Kidney (tissue), 14 donors: ENCODE measurements around the gene TLN1. TPM values are rescaled to one million over a fixed set of nuclear protein-coding genes. Genes with fewer than 3 reads are reported as not detected.

Experiments
- DNase-seq, 5 donors: peaks; one replicate each; pipeline ENCODE4 v3.0.0-alpha.2; 2013 to 2020
- FAIRE-seq: peaks from 2 replicates; lab custom pipeline; 2012; peaks lifted over from hg19 to GRCh38; lab: Jason Lieb, UNC
- H3K27ac ChIP-seq, 2 donors: one replicate each; pipeline ENCODE4 v1.7.0; 2013; ENCODE audit warnings: low read depth in 2 of 2, low read length in 2 of 2, inconsistent platforms in 1 of 2
- H3K27me3 ChIP-seq: one replicate; pipeline ENCODE4 v1.7.1; 2013; ENCODE audit warnings: low read length, inconsistent platforms; ENCODE audit not compliant: control insufficient read depth, insufficient read depth
- H3K36me3 ChIP-seq, 3 donors: one replicate each; pipeline versions ENCODE4 v1.7.0 to v1.7.1; 2013; ENCODE audit warnings: low read length in 3 of 3, control low read depth in 1 of 3, inconsistent platforms in 1 of 3; ENCODE audit not compliant: insufficient read depth in 3 of 3, control insufficient read depth in 2 of 3
- H3K4me1 ChIP-seq, 3 donors: one replicate each; pipeline versions ENCODE4 v1.7.0 to v1.7.1; 2013; ENCODE audit warnings: low read length in 3 of 3, inconsistent platforms in 1 of 3, low read depth in 1 of 3; ENCODE audit not compliant: control insufficient read depth in 2 of 3, insufficient read depth in 2 of 3
- H3K4me3 ChIP-seq, 3 donors: one replicate each; pipeline versions ENCODE4 v1.7.0 to v1.8.1; 2013; ENCODE audit warnings: low read length in 3 of 3, control low read depth in 1 of 3, inconsistent platforms in 1 of 3
- H3K9ac ChIP-seq, 3 donors: one replicate each; pipeline versions ENCODE4 v1.7.0 to v1.7.1; 2013; ENCODE audit warnings: low read length in 3 of 3, control low read depth in 1 of 3, inconsistent platforms in 1 of 3
- H3K9me3 ChIP-seq, 3 donors: one replicate each; pipeline versions ENCODE4 v1.7.0 to v1.7.1; 2013; ENCODE audit warnings: low read length in 3 of 3, control low read depth in 1 of 3, inconsistent platforms in 1 of 3; ENCODE audit not compliant: control insufficient read depth in 2 of 3, insufficient read depth in 1 of 3
- intact Hi-C: fragments of 100-400 bp; cut with DNase I; formaldehyde crosslinking; loops from one replicate; pipeline ENCODE4 v1.11.1; 2022
- microRNA-seq: library from miRNA; unstranded; fragments of <30 nt; microRNA quantifications from one replicate; pipeline ENCODE4 v1.2.0, GENCODE V29; 2020
- polyA plus RNA-seq: library from polyadenylated mRNA; stranded (reverse); fragments of 350-450 nt; fragmentation: Illumina TruSeq; extraction: RNeasy Lipid Tissue Mini Kit (QIAGEN cat#74804); gene quantifications from one replicate; pipeline ENCODE4 v1.2.3, GENCODE V29; 2014; ENCODE audit warnings: low read depth, low replicate concordance; ENCODE audit not compliant: insufficient read depth
- total RNA-seq: library from RNA; stranded (reverse); fragmentation: NEBNext Ultra II Directional; extraction: Animal tissue kit (Norgen Biotek cat#: 25700); gene quantifications from one replicate; pipeline ENCODE4 v1.2.1, GENCODE V29; 2021
- TF ChIP-seq, protein P1 (sequence below): IDR thresholded peaks from 3 replicates; pipeline ENCODE4 v1.5.1; 2012; ENCODE audit warnings: mild to moderate bottlenecking, moderate library complexity, borderline replicate concordance; ENCODE audit not compliant: insufficient read depth; ENCODE audit errors: extremely low read depth
- donor health status: control.
- donor health status: control.
- donor health status: control.
- donor health status: control.
- donor health status: control.
- donor health status: DM: yes; HTN: yes; CAD: no.
- donor health status: Normal renal cell carcinoma (clear cell type).

TLN1 gene
- total and polyA plus RNA-seq, 2 donors from 2014 or later: 71.7 to 376 TPM

DNA sequence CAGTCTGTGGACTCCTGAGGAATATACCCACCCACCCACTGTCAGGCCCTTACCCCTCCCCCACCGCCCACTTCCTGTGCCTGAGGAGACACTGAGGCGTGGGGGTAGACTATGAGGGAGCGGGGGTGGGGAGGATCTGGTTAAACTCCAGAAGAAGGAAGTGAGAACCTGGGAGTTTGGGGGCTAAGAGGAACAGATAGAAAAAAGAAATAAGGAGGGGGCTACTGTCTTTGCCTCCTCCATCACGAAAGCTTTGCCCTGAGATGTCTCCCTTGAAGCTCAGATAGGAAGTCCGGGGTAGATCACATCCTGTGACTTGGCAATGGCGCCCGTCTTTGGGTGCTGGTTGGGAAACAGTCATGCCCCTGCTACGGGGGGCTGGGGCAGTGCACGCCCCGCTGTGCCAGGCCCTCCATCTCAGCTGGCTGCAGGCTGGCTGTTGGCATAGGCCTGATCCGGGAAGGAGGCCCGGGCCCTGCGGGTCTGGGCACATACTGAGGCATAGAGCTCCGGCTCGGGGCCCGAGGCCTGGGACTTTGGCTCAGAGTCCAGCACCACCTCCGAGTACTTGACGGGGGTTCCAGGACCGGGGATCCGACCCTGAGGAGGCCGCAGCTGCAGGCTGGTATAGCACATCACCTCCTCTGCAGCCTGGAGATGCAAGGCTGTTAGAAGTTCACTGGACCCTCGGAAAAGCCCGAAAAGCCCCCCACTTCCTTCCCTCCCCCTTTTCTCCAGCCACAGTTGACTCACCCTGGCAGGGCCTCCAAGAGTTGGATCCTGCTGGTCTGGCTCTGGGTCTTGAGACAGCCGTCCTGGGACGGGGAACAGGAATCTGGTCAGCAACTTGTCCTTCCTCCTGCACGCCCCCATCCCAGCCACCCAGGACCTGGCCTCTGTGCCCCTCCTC lies 82.3 kb downstream of the TLN1 start:
- intact Hi-C loops: no loop called here

More for the DNA sequence above, 82.3 kb downstream of the TLN1 start:
- H3K36me3 ChIP-seq: no peaks in the 10 kb centered on the region
- H3K9ac ChIP-seq: no peak overlapping the region
- H3K4me3 ChIP-seq: no peak overlapping the region
- no peaks in the 10 kb centered on the region for H3K9me3 ChIP-seq
- TF ChIP-seq, protein P1, sequence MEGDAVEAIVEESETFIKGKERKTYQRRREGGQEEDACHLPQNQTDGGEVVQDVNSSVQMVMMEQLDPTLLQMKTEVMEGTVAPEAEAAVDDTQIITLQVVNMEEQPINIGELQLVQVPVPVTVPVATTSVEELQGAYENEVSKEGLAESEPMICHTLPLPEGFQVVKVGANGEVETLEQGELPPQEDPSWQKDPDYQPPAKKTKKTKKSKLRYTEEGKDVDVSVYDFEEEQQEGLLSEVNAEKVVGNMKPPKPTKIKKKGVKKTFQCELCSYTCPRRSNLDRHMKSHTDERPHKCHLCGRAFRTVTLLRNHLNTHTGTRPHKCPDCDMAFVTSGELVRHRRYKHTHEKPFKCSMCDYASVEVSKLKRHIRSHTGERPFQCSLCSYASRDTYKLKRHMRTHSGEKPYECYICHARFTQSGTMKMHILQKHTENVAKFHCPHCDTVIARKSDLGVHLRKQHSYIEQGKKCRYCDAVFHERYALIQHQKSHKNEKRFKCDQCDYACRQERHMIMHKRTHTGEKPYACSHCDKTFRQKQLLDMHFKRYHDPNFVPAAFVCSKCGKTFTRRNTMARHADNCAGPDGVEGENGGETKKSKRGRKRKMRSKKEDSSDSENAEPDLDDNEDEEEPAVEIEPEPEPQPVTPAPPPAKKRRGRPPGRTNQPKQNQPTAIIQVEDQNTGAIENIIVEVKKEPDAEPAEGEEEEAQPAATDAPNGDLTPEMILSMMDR: no peak
- H3K27ac ChIP-seq: no peak overlapping the region
- no peaks in the 10 kb centered on the region for H3K27me3 ChIP-seq
- DNase-seq (peak in 1 of 5 donors; percentile 80), FAIRE-seq (no peak)
- H3K4me1 ChIP-seq: peaks cover 0 to 3% (median 0%) of the 10 kb centered on the region in 3 donors

Small RNA genes within 50 kb of the gene (microRNA-seq; reads per million reads assigned to microRNA genes)
- gene MIR6852: not detected
- not detected for gene MIR6853

Other genes with a start within 250 kb of the TLN1 start
- gene RUSC2, start 242.1 kb downstream of the TLN1 start, total RNA-seq: 27.3 TPM
- gene RUSC2, start 242.1 kb downstream of the TLN1 start, polyA plus RNA-seq: 13.4 TPM
- 35.8 TPM for gene TESK1, start 126.9 kb downstream of the TLN1 start, total RNA-seq
- gene TESK1, start 126.9 kb downstream of the TLN1 start, polyA plus RNA-seq: 34.6 TPM
- gene CD72, start 113.8 kb downstream of the TLN1 start, total RNA-seq: 7.1 TPM
- 2.3 TPM for gene CD72, start 113.8 kb downstream of the TLN1 start, polyA plus RNA-seq
- 3.1 TPM for gene SIT1, start 81.3 kb downstream of the TLN1 start, total RNA-seq
- gene SIT1, start 81.3 kb downstream of the TLN1 start, polyA plus RNA-seq: 0.32 TPM
- 36,256 TPM for gene RMRP, start 74.2 kb downstream of the TLN1 start, total RNA-seq
- gene RMRP, start 74.2 kb downstream of the TLN1 start, polyA plus RNA-seq: not detected
- 26.8 TPM for gene CCDC107, start 73.9 kb downstream of the TLN1 start, total RNA-seq
- gene CCDC107, start 73.9 kb downstream of the TLN1 start, polyA plus RNA-seq: 52.3 TPM
- gene ARHGEF39, start 67.0 kb downstream of the TLN1 start, total RNA-seq: 0.72 TPM
- gene ARHGEF39, start 67.0 kb downstream of the TLN1 start, polyA plus RNA-seq: 0.17 TPM
- 0.85 TPM for gene CA9, start 58.3 kb downstream of the TLN1 start, total RNA-seq
- gene CA9, start 58.3 kb downstream of the TLN1 start, polyA plus RNA-seq: 0.67 TPM
- 218 TPM for gene TPM2, start 42.3 kb downstream of the TLN1 start, total RNA-seq
- 287 TPM for gene TPM2, start 42.3 kb downstream of the TLN1 start, polyA plus RNA-seq
- 40.5 TPM for gene CREB3, start 471 bp upstream of the TLN1 start, total RNA-seq
- 52.0 TPM for gene CREB3, start 471 bp upstream of the TLN1 start, polyA plus RNA-seq
- 93.2 TPM for gene GBA2, start 17.0 kb upstream of the TLN1 start, total RNA-seq
- 83.2 TPM for gene GBA2, start 17.0 kb upstream of the TLN1 start, polyA plus RNA-seq
- gene RGP1, start 17.1 kb upstream of the TLN1 start, total RNA-seq: 39.2 TPM
- gene RGP1, start 17.1 kb upstream of the TLN1 start, polyA plus RNA-seq: 11.0 TPM
- gene MSMP, start 22.1 kb upstream of the TLN1 start, total RNA-seq: 0.47 TPM
- gene MSMP, start 22.1 kb upstream of the TLN1 start, polyA plus RNA-seq: not detected
- gene NPR2, start 59.4 kb upstream of the TLN1 start, total RNA-seq: 17.0 TPM
- gene NPR2, start 59.4 kb upstream of the TLN1 start, polyA plus RNA-seq: 11.4 TPM
- gene SPAG8, start 80.1 kb upstream of the TLN1 start, total RNA-seq: 6.1 TPM
- gene SPAG8, start 80.1 kb upstream of the TLN1 start, polyA plus RNA-seq: 2.4 TPM
- gene HINT2, start 82.8 kb upstream of the TLN1 start, total RNA-seq: 55.1 TPM
- gene HINT2, start 82.8 kb upstream of the TLN1 start, polyA plus RNA-seq: 307 TPM
- gene FAM221B, start 96.5 kb upstream of the TLN1 start, total RNA-seq: not detected
- not detected for gene FAM221B, start 96.5 kb upstream of the TLN1 start, polyA plus RNA-seq
- 18.3 TPM for gene TMEM8B, start 97.0 kb upstream of the TLN1 start, total RNA-seq
- gene TMEM8B, start 97.0 kb upstream of the TLN1 start, polyA plus RNA-seq: 17.6 TPM
- gene OR13J1, start 138.2 kb upstream of the TLN1 start, total RNA-seq: not detected
- gene OR13J1, start 138.2 kb upstream of the TLN1 start, polyA plus RNA-seq: not detected
- 51.2 TPM for gene HRCT1, start 174.0 kb upstream of the TLN1 start, total RNA-seq
- 13.3 TPM for gene HRCT1, start 174.0 kb upstream of the TLN1 start, polyA plus RNA-seq
- gene SPAAR, start 177.3 kb upstream of the TLN1 start, total RNA-seq: 5.3 TPM
- gene SPAAR, start 177.3 kb upstream of the TLN1 start, polyA plus RNA-seq: 3.2 TPM
- not detected for gene OR2S2, start 226.0 kb upstream of the TLN1 start, total RNA-seq
- not detected for gene OR2S2, start 226.0 kb upstream of the TLN1 start, polyA plus RNA-seq